WTC11 (cell line): ENCODE results near the gene LTBR. TPM values are rescaled to one million over a fixed set of nuclear protein-coding genes. Genes with fewer than 3 reads are reported as not detected.

ENCODE experiments used
- ATAC-seq: fragments of 200-7000 bp; cut with Tn5 transposase; 2 replicates; pipeline ENCODE4 v1.10.0; 2021; ENCODE audit warnings: mild to moderate bottlenecking, moderate library complexity
- CTCF ChIA-PET: fragments of 300-600 bp; sonication (Branson Sonifier 250); formaldehyde crosslinking; loops from one replicate; lab custom pipeline; 2021; ENCODE audit warnings: antibody characterized with exemption; lab: Charles Lee
- POLR2A ChIA-PET: fragments of 350-600 bp; sonication (Branson Sonifier 250); formaldehyde crosslinking; loops from one replicate; lab custom pipeline; 2021; ENCODE audit warnings: antibody characterized with exemption; lab: Charles Lee
- DNase-seq: peaks from one replicate; pipeline ENCODE4 v3.0.0; 2021; ENCODE audit warnings: low spot score
- H3K27ac Mint-ChIP-seq: 2 replicates; pipeline ENCODE4 v1.8.0; 2021; ENCODE audit warnings: mixed read lengths
- H3K27me3 Mint-ChIP-seq: 2 replicates; pipeline ENCODE4 v1.8.0; 2021; ENCODE audit warnings: low read depth, mild to moderate bottlenecking, moderate library complexity, mixed read lengths
- H3K36me3 Mint-ChIP-seq: 2 replicates; pipeline ENCODE4 v1.8.0; 2021; ENCODE audit warnings: mixed read lengths
- H3K4me1 Mint-ChIP-seq: 2 replicates; pipeline ENCODE4 v1.8.0; 2022; ENCODE audit warnings: mixed read lengths
- H3K4me3 Mint-ChIP-seq: 2 replicates; pipeline ENCODE4 v1.8.0; 2021; ENCODE audit warnings: mild to moderate bottlenecking, moderate library complexity, mixed read lengths
- H3K9me3 Mint-ChIP-seq: 2 replicates; pipeline ENCODE4 v1.8.0; 2021; ENCODE audit warnings: mixed read lengths
- AR ChIP-seq: fragments of 250-450 bp; sonication (Bioruptor Pico); IDR thresholded peaks from 2 replicates; pipeline ENCODE4 v1.9.0; 2021; ENCODE audit warnings: mild to moderate bottlenecking
- CREB1 ChIP-seq: sonication (generic); formaldehyde crosslinking; IDR thresholded peaks from 2 replicates; pipeline ENCODE4 v1.8.0; 2023; ENCODE audit warnings: mild to moderate bottlenecking, missing genetic modification reagents
- ETV6 ChIP-seq: sonication (generic); formaldehyde crosslinking; IDR thresholded peaks from 2 replicates; pipeline ENCODE4 v1.8.1; 2022; ENCODE audit warnings: mild to moderate bottlenecking, missing genetic modification reagents
- GRHL2 ChIP-seq: fragments of 250-450 bp; sonication (Bioruptor Pico); IDR thresholded peaks from 2 replicates; pipeline ENCODE4 v1.8.0; 2022; ENCODE audit warnings: mild to moderate bottlenecking, moderate library complexity; ENCODE audit not compliant: insufficient replicate concordance, severe bottlenecking
- HMGXB4 ChIP-seq: sonication (generic); formaldehyde crosslinking; IDR thresholded peaks from 2 replicates; pipeline ENCODE4 v1.8.1; 2023; ENCODE audit warnings: mild to moderate bottlenecking, moderate library complexity, missing genetic modification reagents
- IRF1 ChIP-seq: sonication (generic); formaldehyde crosslinking; IDR thresholded peaks from 2 replicates; pipeline ENCODE4 v1.8.0; 2023; ENCODE audit warnings: missing genetic modification reagents
- JUN ChIP-seq: sonication (generic); formaldehyde crosslinking; IDR thresholded peaks from 2 replicates; pipeline ENCODE4 v1.8.0; 2023; ENCODE audit warnings: mild to moderate bottlenecking, missing genetic modification reagents
- PRRX2 ChIP-seq: fragments of 250-450 bp; sonication (Bioruptor Pico); IDR thresholded peaks from 2 replicates; pipeline ENCODE4 v1.8.0; 2021; ENCODE audit warnings: mild to moderate bottlenecking
- TCF7 ChIP-seq: sonication (generic); formaldehyde crosslinking; IDR thresholded peaks from 2 replicates; pipeline ENCODE4 v1.8.0; 2022; ENCODE audit warnings: mild to moderate bottlenecking, low read depth, missing genetic modification reagents, moderate library complexity
- USF1 ChIP-seq: sonication (generic); formaldehyde crosslinking; IDR thresholded peaks from 2 replicates; pipeline ENCODE4 v1.8.0; 2022; ENCODE audit warnings: mild to moderate bottlenecking, missing genetic modification reagents
- ZBTB21 ChIP-seq: sonication (generic); formaldehyde crosslinking; IDR thresholded peaks from 2 replicates; pipeline ENCODE4 v1.8.1; 2023; ENCODE audit warnings: mild to moderate bottlenecking, missing genetic modification reagents, borderline replicate concordance
- ZMAT4 ChIP-seq: fragments of 250-450 bp; sonication (Bioruptor Pico); IDR thresholded peaks from 2 replicates; pipeline ENCODE4 v1.9.0; 2021; ENCODE audit warnings: mild to moderate bottlenecking
- ZNF121 ChIP-seq: sonication (generic); formaldehyde crosslinking; IDR thresholded peaks from 2 replicates; pipeline ENCODE4 v1.8.0; 2023; ENCODE audit warnings: missing genetic modification reagents
- ZNF232 ChIP-seq: sonication (generic); formaldehyde crosslinking; IDR thresholded peaks from 2 replicates; pipeline ENCODE4 v1.8.0; 2022; ENCODE audit warnings: mild to moderate bottlenecking, missing genetic modification reagents
- ZNF281 ChIP-seq: sonication (generic); formaldehyde crosslinking; IDR thresholded peaks from 2 replicates; pipeline ENCODE4 v1.8.0; 2023; ENCODE audit warnings: mild to moderate bottlenecking, missing genetic modification reagents
- total RNA-seq: library from RNA; stranded (reverse); gene quantifications from 3 replicates; pipeline ENCODE4 v1.2.3, GENCODE V29; 2021

LTBR gene
- total RNA-seq, 1 experiment from 2014 or later, result 4.0 TPM

GRCh38 chr12:6383572-6384498, at the start of gene LTBR (continued):
- TF ChIP-seq JUN (CRISPR knock-in tag) (peak; percentile 72; the same call in 1 of the 2 replicates), CREB1 (CRISPR knock-in tag) (peak; percentile 69; the same call in 1 of the 2 replicates), ZNF121 (no peak), ZNF232 (CRISPR knock-in tag) (no peak), PRRX2 (no peak), ZNF281 (no peak), ZMAT4 (no peak), IRF1 (CRISPR knock-in tag) (no peak)

GRCh38 chr12:6334359-6334758, 49.6 kb upstream of the LTBR start:
- Mint-ChIP-seq H3K9me3 (no peaks in the 10 kb centered on the region), H3K4me3 (no peak overlapping the region), H3K27ac (no peak overlapping the region), H3K27me3 (no peaks in the 10 kb centered on the region), H3K4me1 (peaks cover 18% of the 10 kb centered on the region), H3K36me3 (peaks cover 41% of the 10 kb centered on the region)
- no peak for DNase-seq
- ChIA-PET POLR2A (interaction anchor here (0.5 kb wide), 1 partner anchor 10 kb away, joined by 3 read pairs; no protein-coding TSS in a partner anchor), CTCF (interaction anchor here (1.3 to 3.6 kb wide), 4 partner anchors 12 to 136 kb away, joined by 4 to 39 read pairs (median 6); partner anchors contain the start of gene VAMP1)
- no peak for ATAC-seq
- TF ChIP-seq AR (CRISPR knock-in tag) (no peak), ZNF232 (CRISPR knock-in tag) (no peak), USF1 (no peak), GRHL2 (no peak), HMGXB4 (CRISPR knock-in tag) (no peak), ETV6 (CRISPR knock-in tag) (no peak), TCF7 (CRISPR knock-in tag) (no peak), ZBTB21 (no peak)
